D721Med (cell line): Measurements from ENCODE around the gene USP34.

ENCODE experiments used
- DNase-seq: peaks from one replicate; pipeline ENCODE4 v3.0.0; 2011; ENCODE audit warnings: low spot score; ENCODE audit not compliant: insufficient read length
- FAIRE-seq: peaks from 2 replicates; lab custom pipeline; 2011; peaks lifted over from hg19 to GRCh38; lab: Jason Lieb, UNC
- CTCF ChIP-seq: IDR thresholded peaks from 2 replicates; pipeline ENCODE4 v1.5.1; 2012; ENCODE audit warnings: mild to moderate bottlenecking, control low read depth; ENCODE audit not compliant: insufficient read depth; ENCODE audit errors: missing control alignments

The USP34 gene

GRCh38 chr2:61145990-61146389, 324.9 kb downstream of the USP34 start:
- FAIRE-seq (no peak), DNase-seq (no peak)

GRCh38 chr2:61144697-61145268, 326.1 kb downstream of the USP34 start:
- DNase-seq (peak; percentile 84), FAIRE-seq (peak; percentile 88)
- no peak for TF ChIP-seq CTCF

More at GRCh38 chr2:61145990-61146389, 324.9 kb downstream of the USP34 start:
- no peak for TF ChIP-seq CTCF

- TF ChIP-seq CTCF: no peak
- FAIRE-seq: no peak
- no peak for DNase-seq
Measured at GRCh38 chr2:61141151-61141550, 329.7 kb downstream of the USP34 start.

- TF ChIP-seq CTCF: no peak
- no peak for FAIRE-seq
Measured at GRCh38 chr2:61138859-61139258, 332.0 kb downstream of the USP34 start.

More at GRCh38 chr2:61138859-61139258, 332.0 kb downstream of the USP34 start:
- DNase-seq: no peak
